Activated T-cell treated with anti-CD3 and anti-CD28 coated beads, Interleukin-2, amount 50 U/mL, for 1 hour (primary cell): ENCODE data around the gene ARHGDIA.
A peak's percentile ranks its signal among the peaks of the same experiment; 100 is the strongest.
"Not testable (repeated sequence)": the region's sequence is repeated elsewhere in the genome, so short reads cannot be mapped to it uniquely, and the experiment has no call there.

ENCODE experiments used
- DNase-seq: peaks from one replicate; pipeline ENCODE4 v3.0.0-alpha.2; 2020

ARHGDIA gene

DNA sequence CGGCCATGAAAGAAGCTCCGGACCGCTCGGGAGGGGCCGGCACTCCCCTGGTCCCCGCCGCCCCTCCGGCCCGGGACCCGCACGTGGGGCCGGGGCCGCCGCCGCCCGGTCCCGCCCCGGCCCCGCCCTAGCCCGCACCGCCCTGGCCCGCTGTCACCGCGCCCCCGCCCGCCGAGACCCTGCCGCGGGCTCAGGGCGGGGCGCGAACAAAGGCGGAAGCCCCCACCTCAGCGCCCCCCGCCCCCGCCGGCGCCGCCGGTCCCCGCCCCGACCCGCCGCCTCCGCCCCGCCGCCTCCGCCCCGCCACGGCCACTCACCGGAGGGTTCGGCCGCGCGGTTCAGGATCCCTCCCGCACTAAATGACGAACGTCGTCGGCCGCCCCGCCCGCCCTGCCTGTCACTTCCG lies at the start of gene ARHGDIA:
Gene ARHGDIA, minus strand, starts transcription at position 357 of the 406 bp plus-strand sequence. CDS start 1,407 bp downstream, outside the sequence.
- DNase-seq = no peak

DNA sequence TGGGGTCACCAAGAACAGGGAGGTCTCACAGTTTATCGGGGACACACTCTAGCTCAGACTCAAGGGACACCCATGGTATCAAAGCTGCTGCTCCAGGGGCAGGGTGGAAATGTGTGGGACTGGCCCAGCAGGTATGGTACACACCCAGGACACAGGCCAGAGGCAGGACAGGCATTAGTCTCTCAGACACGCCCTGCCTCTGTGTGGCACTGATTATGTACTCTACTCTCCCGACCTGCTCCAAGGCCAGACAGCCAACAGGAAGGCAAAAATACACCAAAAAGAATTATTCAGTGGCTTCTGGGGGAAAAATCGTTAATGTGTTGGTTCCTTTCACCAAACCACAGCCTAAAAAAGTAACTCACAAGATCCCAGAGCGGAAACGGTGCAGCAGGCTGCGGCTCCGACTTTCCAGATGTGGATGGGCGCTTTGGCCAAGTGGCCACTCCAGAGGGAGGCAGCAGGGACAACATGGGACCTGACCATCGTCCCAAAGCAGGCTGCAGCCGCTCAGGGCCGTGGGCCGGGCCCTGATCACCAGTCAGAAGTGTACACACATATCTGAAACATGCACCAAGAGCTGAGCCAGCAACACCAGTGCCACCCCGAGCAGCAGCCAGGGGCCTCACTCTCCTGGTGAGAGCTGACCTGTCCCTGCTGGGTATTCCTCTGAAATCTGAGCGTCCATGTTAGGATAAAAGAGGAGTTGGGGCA lies 47.9 kb upstream of the ARHGDIA start:
- no peak for DNase-seq

DNA sequence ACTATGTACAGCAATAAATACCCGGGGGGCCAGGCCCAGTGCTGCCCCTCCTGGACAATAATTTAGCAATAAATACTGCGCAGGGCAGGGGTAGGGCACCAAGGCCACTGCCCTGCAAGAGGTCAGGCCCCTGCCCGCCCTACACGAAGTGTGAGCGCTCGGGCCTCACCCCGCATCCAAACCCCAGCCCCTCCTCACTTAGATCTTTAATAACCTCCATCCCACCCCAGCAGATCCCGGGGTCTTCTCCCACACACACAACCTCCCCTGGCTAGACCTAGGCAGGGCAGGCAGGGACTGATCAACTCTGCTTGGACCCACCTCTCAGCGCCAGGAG lies 47.2 kb upstream of the ARHGDIA start:
- DNase-seq = not testable (repeated sequence)

DNA sequence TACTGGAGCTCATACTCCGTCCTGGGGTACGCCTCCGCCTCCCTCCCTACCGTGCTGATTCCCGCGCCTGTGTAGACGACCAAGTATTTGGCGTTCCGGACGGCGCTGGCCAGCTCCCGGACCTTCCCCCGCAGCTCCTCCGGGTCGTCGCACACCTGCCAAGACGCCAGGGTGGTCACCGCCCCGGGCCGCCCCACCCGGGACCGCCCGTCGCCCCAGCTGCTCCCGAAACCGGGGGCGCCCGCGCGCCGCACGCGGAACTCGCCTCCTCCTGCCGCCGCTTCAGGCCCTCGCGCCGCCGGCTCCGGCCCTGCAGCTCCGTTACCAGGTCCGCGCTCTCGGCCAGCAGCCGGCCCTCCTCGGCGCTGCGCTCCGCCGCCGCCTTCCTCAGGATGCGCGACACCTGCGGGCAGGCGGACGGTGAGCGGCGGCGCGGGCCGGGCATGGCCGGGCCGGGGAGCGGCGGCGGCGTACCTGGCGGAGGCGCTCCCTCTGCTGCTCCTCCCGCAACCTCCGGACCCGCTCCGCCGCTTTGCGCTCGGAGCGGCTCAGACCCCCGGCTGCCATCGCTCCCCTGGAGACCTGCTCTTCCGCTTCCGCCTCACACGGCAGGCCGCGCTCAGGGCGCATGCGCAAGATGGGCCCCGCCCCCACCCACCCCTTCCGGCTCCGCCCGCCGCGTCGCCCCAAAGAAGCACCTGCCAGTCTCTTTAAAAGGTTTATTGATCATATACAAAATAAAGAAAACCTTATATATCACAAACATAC lies 46.6 kb upstream of the ARHGDIA start, which contains the start of gene SIRT7:
Gene SIRT7, minus strand, starts transcription at position 612 of the 768 bp plus-strand sequence. Its CDS starts 45 bp downstream, at position 567.
- peak; percentile 86 for DNase-seq

DNA sequence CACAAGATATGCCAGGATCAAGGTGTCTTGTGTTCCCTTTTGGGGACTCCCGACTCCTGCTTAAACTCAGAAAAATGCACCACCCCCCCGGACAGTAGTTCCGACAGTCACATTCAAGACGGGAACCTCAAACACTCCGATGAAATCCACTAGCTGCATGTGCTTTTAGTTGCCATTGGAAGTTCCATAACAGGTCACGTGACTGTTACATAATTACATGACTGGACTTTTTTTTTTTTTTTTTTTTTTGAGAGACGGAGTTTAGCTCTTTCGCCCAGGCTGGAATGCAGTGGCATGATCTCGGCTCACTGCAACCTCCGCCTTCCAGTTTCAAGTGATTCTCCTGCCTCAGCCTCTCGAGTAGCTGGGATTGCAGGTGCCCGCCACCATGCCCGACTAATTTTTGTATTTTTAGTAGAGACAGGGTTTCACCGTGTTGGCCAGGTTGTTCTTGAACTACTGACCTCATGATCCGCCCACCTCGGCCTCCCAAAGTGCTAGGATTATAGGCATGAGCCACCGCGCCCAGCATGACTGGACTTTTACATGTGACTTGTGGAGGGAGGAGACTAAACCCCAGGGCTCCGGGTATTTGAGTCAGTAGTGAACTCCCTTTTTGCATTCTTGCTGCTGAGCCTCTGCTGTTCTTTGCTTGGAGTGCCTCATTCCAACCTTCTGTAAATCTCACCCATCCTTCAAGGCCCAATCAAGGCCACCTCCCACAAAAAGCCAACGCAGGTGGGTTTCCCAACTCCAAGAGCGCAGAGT lies 45.3 kb upstream of the ARHGDIA start:
- no peak for DNase-seq

DNA sequence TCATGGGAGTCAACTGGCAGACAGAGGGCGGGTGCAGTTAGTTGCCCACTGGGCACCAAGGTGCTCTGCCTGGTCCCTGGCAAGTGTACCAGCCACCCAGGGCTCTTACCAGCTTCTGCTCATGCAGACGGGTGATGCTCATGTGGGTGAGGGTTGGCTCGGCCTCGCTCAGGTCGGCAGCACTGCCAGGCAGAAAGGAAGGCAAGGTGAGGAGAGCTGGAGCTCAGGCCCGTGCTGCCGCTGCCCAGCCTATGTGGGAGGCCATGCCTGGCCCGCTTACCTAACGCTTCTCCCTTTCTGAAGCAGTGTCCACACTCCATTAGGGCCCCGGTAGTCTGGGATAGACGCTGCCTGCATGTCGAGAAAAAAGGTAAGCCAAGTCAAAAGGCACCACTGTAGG lies 44.2 kb upstream of the ARHGDIA start:
- no peak for DNase-seq

DNA sequence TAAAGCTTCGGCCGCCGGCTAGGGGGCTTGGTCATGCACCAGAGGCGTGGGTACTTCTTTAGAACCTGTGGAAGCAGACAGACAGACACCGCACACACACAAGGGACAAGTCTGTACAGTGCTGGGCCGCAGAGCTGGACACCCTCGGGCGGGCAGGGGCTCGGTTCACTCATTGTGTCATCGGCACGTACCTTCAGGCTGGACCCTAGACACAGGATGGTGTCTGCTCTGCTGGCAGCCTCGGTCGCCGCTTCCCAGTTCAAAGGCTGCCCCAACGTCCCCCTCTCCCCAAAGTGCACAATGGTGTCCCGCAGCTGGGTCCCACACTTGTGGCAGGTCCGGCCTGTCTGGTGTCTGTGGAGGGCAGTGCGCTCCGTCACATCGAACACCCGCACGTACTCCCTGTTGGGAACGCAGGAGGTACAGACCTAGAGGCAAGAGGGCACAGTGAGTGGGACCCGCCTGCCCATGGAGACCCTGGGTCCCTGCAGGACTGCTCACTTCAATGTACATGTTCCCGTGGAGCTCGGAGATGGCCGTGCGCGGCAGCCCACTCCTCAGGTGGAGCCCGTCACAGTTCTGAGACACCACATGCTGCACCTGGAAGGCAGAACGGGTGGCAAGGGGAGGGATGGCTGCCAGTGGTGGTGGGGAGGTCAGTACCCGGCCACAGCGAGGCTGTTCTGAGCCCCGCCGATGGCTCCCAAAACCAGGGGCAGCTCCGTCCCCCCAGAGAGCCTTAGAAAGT lies 43.1 kb upstream of the ARHGDIA start:
- no peak for DNase-seq

DNA sequence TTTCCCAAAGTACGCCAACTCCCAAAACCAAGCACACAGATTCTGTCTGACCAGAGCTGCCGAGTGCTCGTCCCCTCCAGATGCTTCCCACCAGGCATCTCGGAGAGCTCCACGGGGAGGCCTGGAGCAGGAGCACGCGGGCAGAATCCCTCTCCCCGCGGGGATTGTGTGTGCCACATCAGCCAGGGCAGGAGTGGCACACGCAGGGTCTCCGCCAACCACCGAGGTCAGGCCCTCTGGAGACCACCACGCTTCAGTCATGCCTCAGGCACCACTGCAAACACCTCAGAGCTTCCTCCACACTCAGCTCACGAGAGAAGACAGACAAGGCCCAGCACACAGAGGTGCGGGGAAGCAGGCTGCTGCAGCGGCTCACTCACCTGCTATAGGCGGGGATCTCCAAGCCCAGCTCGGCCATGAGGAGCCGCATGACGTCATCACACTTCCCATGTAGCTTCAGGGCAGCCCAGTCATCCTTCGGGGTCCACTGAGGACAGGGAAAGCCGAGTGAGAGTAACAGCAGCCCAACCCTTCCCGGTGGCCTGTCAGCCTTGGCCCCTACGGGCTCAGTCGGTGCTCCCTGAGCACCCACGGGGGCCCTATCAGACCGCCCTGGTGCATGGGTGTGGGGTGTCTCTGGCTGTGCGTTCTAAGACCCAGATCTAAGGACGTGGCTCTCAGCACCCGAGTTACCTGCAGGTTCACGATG lies 42.4 kb upstream of the ARHGDIA start:
- DNase-seq = no peak

DNA sequence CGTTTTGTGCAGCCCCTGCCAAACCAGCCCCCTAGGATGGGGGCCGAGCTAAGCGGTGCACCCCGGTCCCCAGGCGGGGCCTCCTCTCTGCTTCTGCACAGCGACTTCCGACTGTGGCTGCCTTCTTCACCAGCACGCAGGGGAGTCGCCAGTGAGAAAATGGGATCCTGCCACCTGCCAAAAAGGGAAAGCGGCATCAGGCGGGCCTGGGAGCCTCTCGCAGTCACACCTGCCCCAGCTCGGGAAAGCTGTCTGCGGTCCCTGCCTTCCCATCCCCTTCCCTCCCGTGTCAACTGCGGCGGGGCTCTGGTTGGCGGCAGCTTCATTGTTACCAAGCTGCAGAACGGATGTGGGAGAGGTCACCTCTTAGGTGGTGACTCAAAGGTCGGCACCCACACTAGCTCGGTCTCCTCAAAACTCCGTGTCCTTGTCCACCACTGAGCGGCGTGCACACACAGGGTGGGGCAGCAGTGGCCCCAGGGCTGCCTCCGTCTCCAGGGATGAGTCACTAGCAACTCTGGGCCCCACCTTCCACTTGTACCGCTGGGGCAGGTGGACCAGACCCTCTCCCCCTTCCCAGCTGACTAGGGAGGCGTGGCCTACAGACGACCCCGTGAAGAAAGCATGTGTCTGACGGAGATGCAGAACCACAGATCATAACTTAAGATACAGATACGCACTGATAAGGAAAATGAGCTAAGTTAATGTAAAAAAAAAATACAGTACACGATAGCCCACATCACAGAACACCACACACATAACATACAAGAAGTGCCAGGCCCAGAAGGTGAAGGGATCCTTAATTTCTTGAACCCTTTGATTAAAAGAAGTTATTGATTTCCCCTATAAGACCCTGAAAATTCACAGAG lies 41.5 kb upstream of the ARHGDIA start:
- DNase-seq = no peak

DNA sequence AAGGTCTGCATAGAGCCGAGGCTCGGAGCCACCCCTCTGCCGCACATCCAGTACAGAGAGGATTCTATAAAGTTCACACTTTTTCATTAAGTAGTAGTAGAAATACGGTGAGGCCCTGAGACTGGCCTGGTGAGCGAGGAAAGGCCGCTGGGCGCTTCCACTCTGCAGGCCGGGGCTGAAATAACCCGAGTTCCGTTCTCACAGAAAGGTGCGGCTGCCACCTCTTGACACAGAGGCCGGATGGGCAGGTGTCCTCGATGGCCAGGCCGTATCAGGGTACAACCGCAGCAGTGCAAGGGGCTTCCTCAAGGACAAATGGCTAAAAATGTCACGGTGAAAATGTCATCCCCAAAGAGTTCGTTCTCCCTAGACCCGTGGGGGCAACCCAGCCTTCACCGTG lies 40.8 kb upstream of the ARHGDIA start:
- DNase-seq = no peak

DNA sequence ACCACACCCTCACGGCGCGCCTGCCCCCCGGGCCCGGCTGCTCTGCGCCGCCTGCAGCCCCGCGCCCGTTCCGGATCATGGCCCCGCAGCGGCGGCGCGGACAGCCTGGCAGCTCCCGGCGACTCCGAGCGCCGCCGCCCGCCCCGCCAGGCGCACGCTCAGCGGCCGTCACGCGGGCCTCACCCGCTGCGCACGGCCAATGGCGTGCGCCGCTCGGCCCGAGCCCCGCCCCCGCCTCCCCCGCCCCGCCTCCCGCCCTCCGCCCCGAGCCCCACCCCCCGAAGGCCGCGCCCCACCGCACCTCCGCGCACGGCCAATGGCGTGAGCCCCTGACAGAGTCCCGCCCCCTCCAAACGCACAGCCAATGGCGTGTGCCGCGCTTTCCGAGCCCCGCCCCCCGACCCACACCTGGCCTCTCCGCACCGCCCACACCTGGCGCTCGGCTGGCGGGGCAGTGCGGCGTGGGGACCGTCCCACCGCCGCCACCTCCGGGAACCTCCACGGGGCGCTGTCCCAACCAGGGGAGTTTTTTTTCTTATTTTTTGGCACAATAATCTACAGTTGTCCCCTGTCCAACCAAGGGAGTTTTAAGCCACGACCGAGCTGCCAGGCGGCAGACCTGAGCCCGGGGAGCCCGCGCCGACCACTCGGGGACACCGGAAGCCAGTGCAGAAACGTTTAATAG lies 40.3 kb upstream of the ARHGDIA start, which contains the start of gene PCYT2:
Gene PCYT2, minus strand, starts transcription at position 123 of the 685 bp plus-strand sequence. Its CDS starts 44 bp downstream, at position 79.
- DNase-seq = peak; percentile 91

DNA sequence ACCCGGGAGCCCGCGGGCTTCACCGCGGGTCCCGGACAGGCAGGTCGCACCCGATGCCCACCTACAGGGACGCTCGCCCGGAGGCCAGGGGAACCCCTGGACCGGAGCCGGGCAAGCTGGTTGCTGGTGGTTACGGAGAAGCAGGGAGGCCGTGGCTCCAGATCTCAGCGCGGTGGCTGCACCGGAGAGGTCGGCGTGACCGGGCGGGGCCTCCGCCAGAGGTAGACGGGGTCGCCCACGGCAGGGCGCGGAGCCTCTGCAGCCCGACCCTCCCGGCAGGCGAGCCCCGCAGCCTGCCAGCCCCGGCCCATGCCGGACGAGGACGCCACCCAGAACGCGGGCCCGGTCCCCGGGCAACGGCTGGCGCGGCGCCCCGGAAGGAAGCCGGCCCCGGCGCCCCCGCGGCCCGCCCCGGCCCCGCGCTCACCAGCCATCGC lies 39.7 kb upstream of the ARHGDIA start:
- no peak for DNase-seq

DNA sequence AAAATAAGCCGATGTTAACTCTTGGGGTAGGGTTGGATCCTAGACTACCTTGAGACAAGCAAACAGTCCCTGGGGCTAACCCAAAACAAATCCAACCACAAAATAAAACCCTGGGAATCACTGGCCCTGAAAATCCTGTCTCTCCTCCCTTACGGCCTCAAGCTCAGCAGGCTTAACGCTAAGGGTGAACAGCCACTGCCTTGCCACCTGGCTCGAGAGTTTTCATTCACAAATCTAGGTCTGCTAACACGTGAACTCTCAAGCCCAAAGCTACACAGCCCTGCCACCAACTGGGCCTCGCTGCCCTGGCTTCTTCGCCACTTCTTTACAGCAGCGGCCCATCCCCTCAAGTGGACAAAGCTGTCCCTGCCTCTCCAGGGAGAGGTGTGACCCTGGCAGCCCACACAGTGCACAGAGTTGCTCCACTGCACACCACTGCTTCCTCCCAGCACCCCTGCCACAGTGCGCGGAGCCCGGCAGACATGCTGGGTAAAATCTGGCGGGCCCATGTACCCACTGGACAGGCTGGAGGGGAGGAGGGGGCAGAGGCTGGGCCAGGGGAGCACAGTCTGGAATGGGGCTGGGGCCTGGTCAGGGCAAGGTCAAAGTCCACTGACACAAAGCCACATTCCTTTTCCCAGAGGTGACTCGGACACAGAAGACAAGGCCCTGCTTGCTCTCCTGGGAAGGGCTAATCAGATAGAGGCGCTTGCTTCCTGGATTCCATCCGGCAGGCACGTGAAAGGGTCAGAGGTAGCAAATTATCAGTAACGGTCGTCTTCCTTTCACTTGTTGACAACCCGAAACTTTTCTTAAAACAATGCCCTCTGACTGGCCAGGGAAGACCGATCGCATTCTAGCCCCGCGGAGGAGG lies 39.1 kb upstream of the ARHGDIA start:
- no peak for DNase-seq

DNA sequence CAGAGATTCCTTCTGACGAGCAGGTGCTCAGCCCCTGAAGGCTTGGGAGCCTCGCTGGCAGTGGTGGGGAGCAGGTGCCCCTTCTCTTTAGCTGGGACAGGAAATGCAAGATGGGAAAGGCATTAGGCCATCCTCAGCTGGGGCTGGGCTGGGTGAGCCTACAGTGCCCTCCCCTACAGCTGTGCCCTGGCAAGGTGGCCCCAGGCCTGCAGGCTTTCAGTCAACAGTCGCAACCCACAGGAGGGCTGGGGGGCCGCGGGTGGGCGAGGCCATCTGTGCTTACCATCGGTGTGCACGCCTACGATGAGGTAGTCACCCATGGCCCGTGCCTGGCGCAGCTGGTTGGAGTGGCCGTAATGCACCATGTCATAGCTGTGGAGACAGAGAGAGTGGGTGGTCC lies 38.1 kb upstream of the ARHGDIA start:
- DNase-seq = no peak

DNA sequence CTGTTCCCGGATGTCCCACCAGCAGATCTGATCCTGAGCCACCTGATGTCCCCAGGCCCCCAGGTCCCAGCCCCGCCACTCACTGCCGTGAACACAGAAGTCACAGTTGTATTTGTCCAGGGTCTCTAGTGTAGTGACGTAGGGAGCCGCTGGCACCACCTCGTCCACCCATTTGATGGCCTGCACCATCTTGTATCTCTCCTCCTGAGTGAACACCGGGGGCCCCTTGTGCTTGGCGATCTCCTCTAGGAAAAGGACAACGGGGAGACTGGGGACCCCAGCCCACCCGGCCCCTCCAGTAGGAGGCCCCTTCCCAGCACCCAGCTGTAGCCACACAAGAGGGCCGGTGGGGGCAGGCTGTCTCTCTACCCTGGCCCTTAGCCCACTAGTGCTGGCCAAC lies 37.7 kb upstream of the ARHGDIA start:
- no peak for DNase-seq

DNA sequence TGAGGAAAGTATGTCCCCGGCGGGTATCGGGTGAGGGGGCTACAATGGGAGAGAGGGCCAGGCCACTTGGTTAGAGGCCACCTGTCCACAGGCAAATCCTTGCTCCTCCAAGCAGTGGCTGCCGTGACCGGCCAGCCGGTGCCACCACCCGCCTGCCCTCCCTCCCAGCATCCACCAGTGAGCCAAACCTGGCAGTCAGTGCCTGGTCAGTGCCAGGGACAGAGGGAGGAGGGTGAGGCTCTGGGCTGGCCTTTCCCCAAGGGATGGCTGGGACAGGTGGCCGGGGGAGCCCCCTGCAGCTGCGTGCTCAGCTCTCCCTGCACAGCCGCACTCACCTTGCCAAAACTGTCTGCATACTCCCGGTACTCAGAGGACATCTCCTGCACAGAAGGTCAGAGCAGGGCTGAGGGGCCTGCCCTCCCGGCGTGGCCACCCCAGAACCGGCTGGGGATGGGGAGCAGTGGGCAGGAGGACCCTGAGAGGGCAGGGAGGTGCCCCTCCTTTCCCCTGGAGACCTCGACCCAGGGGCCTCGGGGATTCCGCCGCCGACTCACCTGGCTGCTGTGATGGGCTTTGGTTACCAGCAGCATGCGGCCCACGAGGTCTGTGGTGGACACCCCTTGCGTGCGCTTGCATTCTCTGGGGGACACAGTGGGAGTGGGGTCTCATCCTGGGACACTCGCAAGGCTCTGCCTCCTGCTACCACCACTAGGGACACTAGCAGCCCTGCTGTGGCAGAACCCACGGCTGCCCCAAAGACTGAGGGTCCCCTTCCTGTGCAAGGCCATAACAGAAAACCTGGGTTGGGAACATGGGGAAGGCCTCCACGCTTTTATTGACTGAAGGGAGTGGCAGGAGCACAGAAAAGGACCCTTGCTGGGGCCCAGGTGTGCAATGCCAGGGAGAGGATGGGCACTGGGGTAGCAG lies 36.3 kb upstream of the ARHGDIA start:
- no peak for DNase-seq

DNA sequence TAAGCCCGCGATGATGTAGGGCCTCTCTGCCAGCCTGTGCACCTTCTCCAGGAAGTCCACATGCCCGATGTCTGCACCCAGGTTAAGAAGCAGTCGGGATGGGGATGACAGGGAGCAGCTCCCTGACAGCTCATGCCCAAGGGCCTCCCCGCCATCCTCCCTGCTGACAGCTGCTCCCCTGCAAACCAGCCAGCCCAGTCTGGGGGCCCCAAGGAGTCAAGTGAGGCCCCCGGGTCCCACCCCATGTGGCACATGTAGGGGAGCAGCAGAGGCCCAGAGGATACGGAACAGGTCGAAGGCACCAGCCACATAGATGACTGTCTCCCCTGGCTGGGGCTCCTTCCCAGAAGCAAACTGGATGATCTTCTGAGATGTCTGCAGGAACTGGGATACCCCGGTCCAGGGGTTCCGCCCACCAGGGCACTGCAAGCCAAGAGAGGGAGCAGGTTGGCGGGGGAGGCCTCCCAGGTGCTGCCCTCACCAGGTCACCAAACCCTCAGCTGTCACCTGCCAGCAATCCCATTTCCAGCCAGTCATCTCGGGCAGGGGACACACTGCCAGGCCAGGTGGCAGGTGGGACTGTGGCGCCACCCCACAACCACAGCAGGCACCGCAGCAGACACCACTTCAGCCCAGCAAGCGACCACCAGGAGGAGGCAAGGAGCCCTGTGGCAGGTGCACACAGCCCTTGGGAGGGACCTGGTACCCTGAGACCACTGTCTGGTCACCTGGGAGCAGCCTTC lies 35.5 kb upstream of the ARHGDIA start:
- DNase-seq = no peak
